IMR-90 (cell line): ENCODE results near the gene C11orf97. TPM values are rescaled to one million over a fixed set of nuclear protein-coding genes. Genes with fewer than 3 reads are reported as not detected.

Source experiments
- ATAC-seq: fragments of 200-7000 bp; cut with Tn5 transposase; 2 replicates; pipeline ENCODE4 v1.9.1; 2020; ENCODE audit warnings: low read depth, mild to moderate bottlenecking, moderate library complexity
- BruUV-seq: library from RNA; stranded (reverse); fragments of 400-500 nt; replicated peaks from 2 replicates; lab custom pipeline; 2021; lab: Mats Ljungman, UMichigan
- CTCF ChIA-PET: fragments of 300-600 bp; formaldehyde crosslinking; extraction: SDS; loops from one replicate; lab custom pipeline; 2021; ENCODE audit warnings: antibody characterized with exemption; lab: Yijun Ruan, JAX
- POLR2A ChIA-PET: fragments of 300-600 bp; sonication (Branson Sonifier 250); formaldehyde crosslinking; loops from one replicate; lab custom pipeline; 2022; ENCODE audit warnings: antibody characterized with exemption; ENCODE audit not compliant: unreplicated experiment; lab: Charles Lee
- DNase-seq: peaks from one replicate; pipeline ENCODE4 v3.0.0; 2013
- H2AFZ ChIP-seq: replicated peaks from 2 replicates; pipeline ENCODE3; 2013; ENCODE audit warnings: low read length, mild to moderate bottlenecking; ENCODE audit not compliant: poor library complexity
- H2AK5ac ChIP-seq: 2 replicates; pipeline ENCODE4 v1.6.1; 2013; ENCODE audit warnings: low read depth, low read length, inconsistent platforms
- H2AK9ac ChIP-seq: replicated peaks from 2 replicates; pipeline ENCODE3; 2013; ENCODE audit warnings: mild to moderate bottlenecking, low read depth, low read length, moderate library complexity; ENCODE audit not compliant: poor library complexity
- H2BK120ac ChIP-seq: 2 replicates; pipeline ENCODE4 v1.6.1; 2013; ENCODE audit warnings: low read depth, low read length, inconsistent platforms
- H2BK15ac ChIP-seq: 3 replicates; pipeline ENCODE4 v1.6.1; 2013; ENCODE audit warnings: low read depth, low read length, inconsistent platforms
- H2BK20ac ChIP-seq: 2 replicates; pipeline ENCODE4 v1.6.1; 2013; ENCODE audit warnings: low read depth, mild to moderate bottlenecking, inconsistent platforms, low read length, moderate library complexity
- H2BK5ac ChIP-seq: 2 replicates; pipeline ENCODE4 v1.6.1; 2013; ENCODE audit warnings: mild to moderate bottlenecking, low read depth, low read length, inconsistent platforms; ENCODE audit not compliant: poor library complexity, severe bottlenecking
- H3K14ac ChIP-seq: replicated peaks from 2 replicates; pipeline ENCODE4 v1.6.1; 2013; ENCODE audit warnings: low read depth, low read length, inconsistent platforms
- H3K18ac ChIP-seq: 2 replicates; pipeline ENCODE4 v1.6.1; 2013; ENCODE audit warnings: low read depth, low read length, control low read depth
- H3K23ac ChIP-seq: 2 replicates; pipeline ENCODE4 v1.6.1; 2013; ENCODE audit warnings: low read depth, low read length, inconsistent platforms
- H3K27ac ChIP-seq: 2 replicates; pipeline ENCODE4 v1.5.1; 2013; ENCODE audit warnings: mild to moderate bottlenecking, control low read depth, low read length; ENCODE audit not compliant: insufficient read depth
- H3K27me3 ChIP-seq: 2 replicates; pipeline ENCODE4 v1.6.1; 2013; ENCODE audit warnings: low read length; ENCODE audit not compliant: control insufficient read depth, insufficient read depth
- H3K36me3 ChIP-seq: 2 replicates; pipeline ENCODE4 v1.6.1; 2013; ENCODE audit warnings: low read length, mixed read lengths; ENCODE audit not compliant: control insufficient read depth, insufficient read depth
- H3K4ac ChIP-seq: 2 replicates; pipeline ENCODE4 v1.6.1; 2013; ENCODE audit warnings: low read depth, low read length, inconsistent platforms
- H3K4me1 ChIP-seq: 2 replicates; pipeline ENCODE4 v1.6.1; 2013; ENCODE audit warnings: low read length, mixed read lengths; ENCODE audit not compliant: control insufficient read depth, insufficient read depth
- H3K4me2 ChIP-seq: 2 replicates; pipeline ENCODE4 v1.6.1; 2013; ENCODE audit warnings: low read depth, mild to moderate bottlenecking, control low read depth, low read length, moderate library complexity
- H3K4me3 ChIP-seq: 2 replicates; pipeline ENCODE4 v1.5.1; 2013; ENCODE audit warnings: low read depth, mild to moderate bottlenecking, control low read depth, low read length, moderate library complexity; ENCODE audit not compliant: insufficient read depth
- H3K56ac ChIP-seq: 2 replicates; pipeline ENCODE4 v1.6.1; 2013; ENCODE audit warnings: low read length, inconsistent platforms; ENCODE audit not compliant: insufficient read depth; ENCODE audit errors: extremely low read depth
- H3K79me1 ChIP-seq, 2 experiments: 2 replicates each; pipeline ENCODE4 v1.6.1; 2013; ENCODE audit warnings: low read length in 2 of 2, inconsistent platforms in 1 of 2, low read depth in 1 of 2
- H3K9ac ChIP-seq: 2 replicates; pipeline ENCODE4 v1.6.1; 2013; ENCODE audit warnings: low read depth, low read length, control low read depth
- H3K9me1 ChIP-seq: 2 replicates; pipeline ENCODE4 v1.6.1; 2013; ENCODE audit warnings: low read length, inconsistent platforms; ENCODE audit not compliant: insufficient read depth
- H3K9me3 ChIP-seq: 2 replicates; pipeline ENCODE4 v1.6.1; 2013; ENCODE audit warnings: low read length; ENCODE audit not compliant: control insufficient read depth, insufficient read depth
- H4K20me1 ChIP-seq: 2 replicates; pipeline ENCODE4 v1.6.1; 2013; ENCODE audit warnings: low read length, inconsistent platforms; ENCODE audit not compliant: insufficient read depth
- H4K5ac ChIP-seq: 2 replicates; pipeline ENCODE4 v1.6.1; 2013; ENCODE audit warnings: mild to moderate bottlenecking, low read depth, low read length, control low read depth
- H4K8ac ChIP-seq, 2 experiments: 2 replicates each; pipeline ENCODE4 v1.6.1; 2013; ENCODE audit warnings: low read depth in 2 of 2, low read length in 2 of 2, control low read depth in 1 of 2, inconsistent platforms in 1 of 2
- H4K91ac ChIP-seq: 2 replicates; pipeline ENCODE4 v1.6.1; 2013; ENCODE audit warnings: low read depth, low read length, inconsistent platforms; ENCODE audit not compliant: insufficient read depth
- BHLHE40 ChIP-seq: fragments of 150-350 bp; IDR thresholded peaks from 2 replicates; pipeline ENCODE4 v1.6.1; 2016; ENCODE audit warnings: mild to moderate bottlenecking, low read depth, low read length
- CTCF ChIP-seq: conservative IDR thresholded peaks from 2 replicates; pipeline ENCODE4 v1.5.1; 2012; ENCODE audit warnings: mild to moderate bottlenecking, low read depth, low read length, improper control_type of control experiment
- ELK1 ChIP-seq: fragments of 150-350 bp; IDR thresholded peaks from 2 replicates; pipeline ENCODE4 v1.6.1; 2016; ENCODE audit warnings: low read depth, mild to moderate bottlenecking, low read length, moderate library complexity, borderline replicate concordance
- MAFK ChIP-seq: IDR thresholded peaks from 2 replicates; pipeline ENCODE4 v1.6.1; 2012; ENCODE audit warnings: low read depth, low read length, improper control_type of control experiment
- MXI1 ChIP-seq: IDR thresholded peaks from 2 replicates; pipeline ENCODE4 v1.6.1; 2012; ENCODE audit warnings: low read depth, mild to moderate bottlenecking, low read length, moderate library complexity, borderline replicate concordance
- RCOR1 ChIP-seq: IDR thresholded peaks from 2 replicates; pipeline ENCODE4 v1.6.1; 2012; ENCODE audit warnings: mild to moderate bottlenecking, low read length, improper control_type of control experiment; ENCODE audit not compliant: insufficient replicate concordance
- RFX5 ChIP-seq: IDR thresholded peaks from 2 replicates; pipeline ENCODE4 v1.8.0; 2012; ENCODE audit warnings: low read depth, mild to moderate bottlenecking, low read length, moderate library complexity
- WGBS, 2 experiments: methylation state at CpG; one replicate each; pipeline versions ENCODE4 v1.1.5 to v1.1.7; 2013; ENCODE audit warnings: missing lambda C conversion rate in 2 of 2; ENCODE audit not compliant: insufficient read length in 1 of 2; ENCODE audit errors: extremely low coverage in 2 of 2; 5-methylcytosine and 5-hydroxymethylcytosine counted together
- dilution Hi-C: fragments of 300-500 bp; cut with HindIII; formaldehyde crosslinking; loops from one replicate; pipeline ENCODE4 v1.14.3; 2018; ENCODE audit warnings: low sequenced_read_pairs; ENCODE audit not compliant: unreplicated experiment
- in situ Hi-C: fragments of 300-500 bp; cut with MboI; formaldehyde crosslinking; loops from 3 replicates; pipeline ENCODE4 v1.14.3; 2019; ENCODE audit warnings: low sequenced_read_pairs, inconsistent platforms, mixed read lengths
- intact Hi-C: fragments of 100-400 bp; cut with micrococcal nuclease; formaldehyde crosslinking; loops from 2 replicates; pipeline ENCODE4 v1.10.0; 2022
- polyA plus RNA-seq, 3 experiments: library from polyadenylated mRNA; depleted of rRNA; stranded (reverse); fragments of >200 nt; gene quantifications; 2 replicates each; pipeline ENCODE4 v1.2.3, GENCODE V29; 2012; ENCODE audit warnings: low replicate concordance in 1 of 3
- total RNA-seq: library from RNA; depleted of rRNA; stranded (reverse); fragments of >200 nt; gene quantifications from 2 replicates; pipeline ENCODE4 v1.2.3, GENCODE V29; 2012

C11orf97 gene
- total and polyA plus RNA-seq, 2 of the 4 experiments (the other 2 are of a cell fraction) = not detected

- Histone ChIP-seq H3K23ac (no peak overlapping the region), H3K4me3 (no peak overlapping the region), H3K9me3 (no peaks in the 10 kb centered on the region), H3K79me1 (peaks cover 3 to 8% of the 10 kb centered on the region in 2 experiments; a peak in 3 of 4 replicates), H3K14ac (no peak overlapping the region), H4K20me1 (no peaks in the 10 kb centered on the region), H4K5ac (no peak overlapping the region), H3K56ac (no peak overlapping the region), H2AK5ac (no peak overlapping the region), H2AK9ac (no peak overlapping the region), H3K4me2 (no peak overlapping the region), H2BK20ac (no peak overlapping the region), H4K8ac (no peak overlapping the region), H3K4me1 (no peaks in the 10 kb centered on the region), H3K36me3 (peaks cover 7% of the 10 kb centered on the region), H3K4ac (no peak overlapping the region), H2BK120ac (no peak overlapping the region), H3K9ac (no peak overlapping the region), H3K27ac (no peak overlapping the region), H3K27me3 (no peaks in the 10 kb centered on the region), H2BK15ac (no peak overlapping the region), H3K18ac (no peak overlapping the region), H4K91ac (no peak overlapping the region), H2BK5ac (no peak overlapping the region), H3K9me1 (no peaks in the 10 kb centered on the region), H2AFZ (no peak overlapping the region)
- no TSS peak for BruUV-seq
- no peak for DNase-seq
- intact Hi-C loops = no loop called here
- in situ Hi-C loops = no loop called here
- TF ChIP-seq BHLHE40 = no peak
- no peak for TF ChIP-seq RFX5
- peak; percentile 93 for TF ChIP-seq MAFK
- TF ChIP-seq RCOR1 = no peak
- TF ChIP-seq ELK1 = no peak
- TF ChIP-seq CTCF = no peak
- no peak for TF ChIP-seq MXI1
- dilution Hi-C loops = no loop called here
- no peak for ATAC-seq
- no CpG with 5 or more reads among the region's 1 CpG for WGBS, 2 experiments
- POLR2A ChIA-PET = no interaction called here
- CTCF ChIA-PET = no interaction called here
These were observed 26.2 kb upstream of the C11orf97 start for GRCh38 chr11:94486068-94486467.
